Ovary (tissue), 9 donors: ENCODE data around the gene NPAS3. TPM values are rescaled to one million over a fixed set of nuclear protein-coding genes. Genes with fewer than 3 reads are reported as not detected.

Experiments used
- DNase-seq, 5 donors: peaks; one replicate each; pipeline ENCODE4 v3.0.0-alpha.2; 2019 to 2020
- H3K27ac ChIP-seq, 2 donors: fragments of 200-600 bp; one replicate each; pipeline versions ENCODE4 v1.5.1 to v1.8.0; 2019 to 2022
- H3K27me3 ChIP-seq: fragments of 200-600 bp; one replicate; pipeline ENCODE4 v1.8.0; 2022
- H3K36me3 ChIP-seq: fragments of 200-600 bp; sonication (generic); one replicate; pipeline ENCODE4 v1.5.1; 2019
- H3K4me1 ChIP-seq: one replicate; pipeline ENCODE4 v1.8.1; 2013; ENCODE audit warnings: mild to moderate bottlenecking, moderate library complexity; ENCODE audit not compliant: insufficient read depth
- H3K4me3 ChIP-seq: fragments of 200-600 bp; sonication (generic); one replicate; pipeline ENCODE4 v1.5.1; 2017
- H3K9me3 ChIP-seq, 2 donors: fragments of 200-600 bp in 1 of 2; sonication (generic) in 1 of 2; one replicate each; pipeline versions ENCODE4 v1.5.1 to v1.8.1; 2013 to 2019; ENCODE audit warnings: mild to moderate bottlenecking in 1 of 2, moderate library complexity in 1 of 2
- EP300 ChIP-seq: sonication (generic); formaldehyde crosslinking; IDR thresholded peaks from one replicate; pipeline ENCODE4 v1.6.1; 2017; ENCODE audit warnings: antibody characterized with exemption
- POLR2A ChIP-seq: fragments of 450-650 bp; IDR thresholded peaks from one replicate; pipeline ENCODE4 v1.6.1; 2017; ENCODE audit warnings: antibody characterized with exemption, mild to moderate bottlenecking, moderate library complexity
- WGBS, 3 donors: extraction: QIAGEN DNeasy Blood & Tissue Kit in 1 of 3; methylation state at CpG; one replicate each; pipeline versions ENCODE4 v1.1.5 to v1.1.7; 2013 to 2017; 5-methylcytosine and 5-hydroxymethylcytosine counted together
- intact Hi-C, 4 donors: fragments of 100-400 bp; cut with DNase I; formaldehyde crosslinking; loops; one replicate each; pipeline versions ENCODE4 v1.11.0 to v1.15.1; 2022 to 2023
- polyA plus RNA-seq, 2 donors: library from polyadenylated mRNA; stranded (reverse); fragments of 200-250 nt in 1 of 2; fragments of 350-450 nt in 1 of 2; fragmentation: Illumina TruSeq in 1 of 2; extraction: RNeasy Lipid Tissue Mini Kit (QIAGEN cat#74804) in 1 of 2; gene quantifications; one replicate each; pipeline ENCODE4 v1.2.3, GENCODE V29; 2013 to 2014
- total RNA-seq, 7 donors: library from RNA; depleted of rRNA in 2 of 7; stranded (reverse); fragments of >200 nt in 2 of 7; fragmentation: NEBNext Ultra II Directional in 3 of 7; extraction: Animal tissue kit (Norgen Biotek cat#: 25700) in 3 of 7; gene quantifications; one replicate each; pipeline versions ENCODE4 v1.1.0 to v1.2.4, GENCODE V29; 2016 to 2023
- TF ChIP-seq, protein P1 (sequence below), 3 donors: fragments of 450-650 bp in 2 of 3; fragments of 200-600 bp in 1 of 3; IDR thresholded peaks; one replicate each; pipeline versions ENCODE4 v1.5.1 to v1.8.0; 2016 to 2022; ENCODE audit warnings: antibody characterized with exemption in 3 of 3, mild to moderate bottlenecking in 1 of 3
- donor health status: DM: no; HTN: no; CAD: no; lungs with moderate emphysema.
- donor health status: DM: no; HTN: no; CAD: no.
- donor health status: Bipolar disorder and iron deficiency.
- donor health status: DM: yes; HTN: yes; CAD: no.
- donor health status: DM: no; HTN: no; CAD: no.
- donor health status: DM: yes; HTN: yes; CAD: no.

Gene NPAS3
- total and polyA plus RNA-seq, 9 donors: 1.9 to 15.4 (median 11.4) TPM

DNA sequence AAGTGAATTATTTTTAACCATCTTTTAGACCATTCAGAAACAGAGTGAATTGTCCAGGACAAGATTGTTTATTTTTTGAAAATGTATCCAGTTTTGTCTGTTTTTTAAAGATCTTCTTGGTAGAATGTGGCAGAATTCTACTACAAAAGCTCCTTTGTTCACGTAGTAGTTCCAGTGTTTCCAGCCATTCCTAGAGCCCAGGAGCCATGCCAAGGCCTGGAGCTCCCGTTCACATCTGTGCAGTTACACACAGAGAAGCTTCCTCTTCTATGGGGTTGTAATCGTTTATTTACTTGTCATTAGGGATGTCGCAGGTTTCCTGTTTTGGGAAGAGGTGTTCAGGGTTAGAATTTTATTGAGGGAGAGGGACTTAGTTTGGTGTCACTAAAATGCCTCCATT is 409.8 kb downstream of the NPAS3 start:
- intact Hi-C loops: no loop called here
- H3K4me3 ChIP-seq: no peak overlapping the region
- no peaks in the 10 kb centered on the region for H3K36me3 ChIP-seq
- no peaks in the 10 kb centered on the region for H3K4me1 ChIP-seq
- 73 to 87% (median 77%) methylated on average over 4 of the region's 4 CpGs for WGBS, 3 donors
- no peak for DNase-seq
- no peaks in the 10 kb centered on the region for H3K9me3 ChIP-seq
- no peaks in the 10 kb centered on the region for H3K27me3 ChIP-seq
- TF ChIP-seq EP300: no peak
- no peak for TF ChIP-seq POLR2A
- TF ChIP-seq, protein P1, sequence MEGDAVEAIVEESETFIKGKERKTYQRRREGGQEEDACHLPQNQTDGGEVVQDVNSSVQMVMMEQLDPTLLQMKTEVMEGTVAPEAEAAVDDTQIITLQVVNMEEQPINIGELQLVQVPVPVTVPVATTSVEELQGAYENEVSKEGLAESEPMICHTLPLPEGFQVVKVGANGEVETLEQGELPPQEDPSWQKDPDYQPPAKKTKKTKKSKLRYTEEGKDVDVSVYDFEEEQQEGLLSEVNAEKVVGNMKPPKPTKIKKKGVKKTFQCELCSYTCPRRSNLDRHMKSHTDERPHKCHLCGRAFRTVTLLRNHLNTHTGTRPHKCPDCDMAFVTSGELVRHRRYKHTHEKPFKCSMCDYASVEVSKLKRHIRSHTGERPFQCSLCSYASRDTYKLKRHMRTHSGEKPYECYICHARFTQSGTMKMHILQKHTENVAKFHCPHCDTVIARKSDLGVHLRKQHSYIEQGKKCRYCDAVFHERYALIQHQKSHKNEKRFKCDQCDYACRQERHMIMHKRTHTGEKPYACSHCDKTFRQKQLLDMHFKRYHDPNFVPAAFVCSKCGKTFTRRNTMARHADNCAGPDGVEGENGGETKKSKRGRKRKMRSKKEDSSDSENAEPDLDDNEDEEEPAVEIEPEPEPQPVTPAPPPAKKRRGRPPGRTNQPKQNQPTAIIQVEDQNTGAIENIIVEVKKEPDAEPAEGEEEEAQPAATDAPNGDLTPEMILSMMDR (IDR thresholded peaks at IDR 0.05): no peak
- H3K27ac ChIP-seq: no peak overlapping the region

DNA sequence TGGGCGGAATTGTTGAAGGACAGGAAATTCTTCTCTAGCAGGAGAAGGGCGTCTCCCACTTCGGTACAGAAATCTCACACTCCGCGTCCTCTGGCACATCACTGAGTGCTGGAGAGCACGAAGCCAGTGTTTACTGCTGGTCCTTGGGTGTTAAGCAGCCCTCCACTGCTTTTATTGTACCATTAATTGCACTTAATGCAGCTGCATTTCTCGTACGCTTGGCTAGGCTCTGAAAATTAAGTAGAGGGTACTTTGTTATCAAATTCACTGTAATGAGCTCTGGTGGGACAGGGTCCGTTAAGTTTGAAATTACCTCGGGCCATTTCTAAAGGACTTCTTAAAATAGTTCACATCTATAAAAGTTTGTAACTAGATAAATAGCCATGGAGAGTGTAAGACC is 411.2 kb downstream of the NPAS3 start:
- Histone ChIP-seq H3K4me3 (no peak overlapping the region), H3K27ac (no peak overlapping the region), H3K9me3 (no peaks in the 10 kb centered on the region), H3K36me3 (no peaks in the 10 kb centered on the region), H3K4me1 (no peaks in the 10 kb centered on the region), H3K27me3 (no peaks in the 10 kb centered on the region)
- WGBS, 3 donors: 80 to 85% (median 83%) methylated on average over 10 of the region's 10 CpGs
- TF ChIP-seq, protein P1 (IDR thresholded peaks at IDR 0.05): no peak
- TF ChIP-seq EP300 (no peak), POLR2A (no peak)
- intact Hi-C loops: no loop called here
- DNase-seq: no peak

DNA sequence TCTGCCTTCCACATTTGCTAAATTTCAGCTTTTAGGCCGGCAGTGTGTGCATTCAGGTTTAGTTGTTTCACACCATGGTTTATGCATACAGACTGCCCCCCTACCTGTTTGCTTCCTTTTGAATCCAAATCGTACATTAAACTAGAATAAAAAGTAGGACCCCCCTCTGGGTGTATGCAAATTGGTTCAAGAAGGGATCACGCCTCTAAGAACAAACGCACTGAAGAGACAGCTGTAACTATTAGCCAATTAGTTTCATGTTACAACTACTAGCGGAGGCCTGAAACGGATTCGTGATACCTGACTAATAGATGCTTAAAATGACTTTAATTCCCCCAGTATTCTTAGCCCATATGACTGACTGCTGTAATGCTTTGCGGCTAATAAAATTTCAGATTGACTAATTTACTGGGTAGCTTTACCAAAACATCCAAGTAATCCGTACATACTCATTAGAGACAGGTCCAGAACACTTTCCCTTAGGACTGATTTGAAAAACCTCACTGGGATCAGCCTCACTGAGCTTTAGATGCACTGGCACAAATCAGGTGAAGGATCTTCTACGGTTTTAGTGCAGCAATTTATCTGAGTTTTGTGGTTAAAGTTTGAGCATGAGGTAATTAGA is 411.8 kb downstream of the NPAS3 start:
- Histone ChIP-seq H3K36me3 (no peaks in the 10 kb centered on the region), H3K27me3 (no peaks in the 10 kb centered on the region), H3K27ac (no peak overlapping the region), H3K9me3 (no peaks in the 10 kb centered on the region), H3K4me3 (no peak overlapping the region), H3K4me1 (no peaks in the 10 kb centered on the region)
- WGBS, 3 donors: 80 to 88% (median 86%) methylated on average over 10 of the region's 10 CpGs
- DNase-seq: no peak
- TF ChIP-seq EP300: no peak
- TF ChIP-seq, protein P1 (IDR thresholded peaks at IDR 0.05): no peak
- TF ChIP-seq POLR2A: no peak
- intact Hi-C loops: no loop called here

DNA sequence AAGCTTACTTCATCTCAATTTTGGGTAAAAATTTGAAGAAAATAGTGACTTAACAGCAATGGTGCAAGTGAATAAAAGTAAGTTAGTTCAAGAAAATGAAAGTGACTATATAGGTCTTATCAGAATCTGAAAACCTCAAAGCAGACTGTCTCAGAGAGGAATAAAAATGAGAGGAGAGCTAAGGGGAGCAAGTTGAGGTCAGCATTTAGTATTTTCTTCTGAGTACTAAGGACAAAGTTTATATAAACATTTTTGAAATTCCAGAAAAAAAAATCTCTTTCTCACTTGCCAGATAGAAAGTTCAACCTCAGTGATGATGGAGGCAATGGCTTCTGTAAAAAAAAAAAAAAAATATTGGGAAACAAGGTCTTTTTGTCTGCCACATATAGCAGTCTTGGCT is 414.1 kb downstream of the NPAS3 start:
- intact Hi-C loops: no loop called here
- Histone ChIP-seq H3K27me3 (no peaks in the 10 kb centered on the region), H3K4me3 (no peak overlapping the region), H3K36me3 (no peaks in the 10 kb centered on the region), H3K9me3 (no peaks in the 10 kb centered on the region), H3K27ac (no peak overlapping the region), H3K4me1 (no peaks in the 10 kb centered on the region)
- no peak for TF ChIP-seq EP300
- no peak for TF ChIP-seq POLR2A
- TF ChIP-seq, protein P1 (IDR thresholded peaks at IDR 0.05): no peak
- no peak for DNase-seq
